ENCODE data around the gene ARMH3. TPM values are rescaled to one million over a fixed set of nuclear protein-coding genes. Genes with fewer than 3 reads are reported as not detected.
A peak's percentile ranks its signal among the peaks of the same experiment; 100 is the strongest.

Gene ARMH3
- total and polyA plus RNA-seq, 10 of the 15 experiments (the other 5 are each of a cell fraction or from before 2014, with no cell fraction given): 13.0 to 33.0 (median 16.4) TPM

DNA sequence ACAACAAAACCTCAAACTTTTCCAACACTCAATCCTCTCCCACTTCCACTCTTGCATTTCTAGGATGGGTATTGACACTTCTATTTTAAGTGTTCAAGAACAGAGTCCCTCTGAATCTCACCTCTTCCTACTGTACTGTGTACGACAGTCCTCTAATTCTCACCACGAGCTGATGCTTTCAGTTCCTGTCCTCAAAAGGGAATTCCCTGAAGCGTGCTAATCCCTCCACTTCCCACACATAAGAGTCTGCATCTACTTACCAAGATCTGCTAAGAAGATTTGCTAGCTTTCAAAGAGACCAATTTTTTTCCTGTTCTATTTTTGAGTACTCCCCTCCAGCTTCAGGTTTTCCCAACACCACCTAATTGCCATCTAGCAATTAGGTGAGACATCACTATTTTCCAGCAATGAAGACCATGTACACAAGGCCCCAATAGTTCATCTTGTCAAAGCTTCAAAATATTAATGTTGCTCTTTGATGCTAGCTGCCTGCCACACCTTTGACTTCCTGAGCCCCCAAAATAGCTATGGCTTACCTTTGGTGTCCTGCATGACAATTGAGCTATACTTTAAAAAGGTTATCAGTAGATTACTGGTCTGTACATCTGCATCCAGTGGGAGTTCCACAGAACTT, 54.4 kb downstream of the ARMH3 start (continued):
- TF ChIP-seq, protein P1, sequence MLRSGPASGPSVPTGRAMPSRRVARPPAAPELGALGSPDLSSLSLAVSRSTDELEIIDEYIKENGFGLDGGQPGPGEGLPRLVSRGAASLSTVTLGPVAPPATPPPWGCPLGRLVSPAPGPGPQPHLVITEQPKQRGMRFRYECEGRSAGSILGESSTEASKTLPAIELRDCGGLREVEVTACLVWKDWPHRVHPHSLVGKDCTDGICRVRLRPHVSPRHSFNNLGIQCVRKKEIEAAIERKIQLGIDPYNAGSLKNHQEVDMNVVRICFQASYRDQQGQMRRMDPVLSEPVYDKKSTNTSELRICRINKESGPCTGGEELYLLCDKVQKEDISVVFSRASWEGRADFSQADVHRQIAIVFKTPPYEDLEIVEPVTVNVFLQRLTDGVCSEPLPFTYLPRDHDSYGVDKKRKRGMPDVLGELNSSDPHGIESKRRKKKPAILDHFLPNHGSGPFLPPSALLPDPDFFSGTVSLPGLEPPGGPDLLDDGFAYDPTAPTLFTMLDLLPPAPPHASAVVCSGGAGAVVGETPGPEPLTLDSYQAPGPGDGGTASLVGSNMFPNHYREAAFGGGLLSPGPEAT (IDR thresholded peaks at IDR 0.05; ENCODE audit: low read depth): peak; percentile 99
- TF ChIP-seq SMARCA5 (IDR thresholded peaks at IDR 0.05) (peak; percentile 48; the same call in 1 of the 2 replicates), TCF12 (IDR thresholded peaks at IDR 0.05; ENCODE audit: low read depth, low read length) (peak; percentile 81; the same call in 1 of the 2 replicates), ZBED1 (IDR thresholded peaks at IDR 0.05; ENCODE audit: borderline replicate concordance) (peak; percentile 78; the same call in 1 of the 2 replicates), ZZZ3 (IDR thresholded peaks at IDR 0.05; ENCODE audit: control insufficient read depth, insufficient read length, low read depth) (no peak), DPF2 (IDR thresholded peaks at IDR 0.05) (peak; percentile 95), TAF1 (IDR thresholded peaks at IDR 0.05; ENCODE audit: borderline replicate concordance, low read depth, low read length) (0 out of 2 replicates have a peak, but pooled peaks have one; percentile 19), KDM1A (IDR thresholded peaks at IDR 0.05; ENCODE audit: borderline replicate concordance) (no peak), CREM (IDR thresholded peaks at IDR 0.05; ENCODE audit: low read depth) (peak; percentile 87), ZSCAN29 (IDR thresholded peaks at IDR 0.05) (no peak), SMC3 (IDR thresholded peaks at IDR 0.05; ENCODE audit: borderline replicate concordance, low read length) (peak; percentile 13; the same call in 1 of the 2 replicates), CEBPB (IDR thresholded peaks at IDR 0.05; ENCODE audit: borderline replicate concordance in 1 of 2, low read depth in 2 of 2, low read length in 2 of 2) (peak in 1 of 2 experiments; percentile 93; a peak in 2 of 4 replicates), GABPA (IDR thresholded peaks at IDR 0.05; ENCODE audit: low read depth) (0 out of 2 replicates have a peak, but pooled peaks have one; percentile 30)
- TF ChIP-seq, protein P2, sequence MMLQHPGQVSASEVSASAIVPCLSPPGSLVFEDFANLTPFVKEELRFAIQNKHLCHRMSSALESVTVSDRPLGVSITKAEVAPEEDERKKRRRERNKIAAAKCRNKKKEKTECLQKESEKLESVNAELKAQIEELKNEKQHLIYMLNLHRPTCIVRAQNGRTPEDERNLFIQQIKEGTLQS (IDR thresholded peaks at IDR 0.05; ENCODE audit: borderline replicate concordance, extremely low read depth, low read depth, low read length): no peak
- TF ChIP-seq, protein P3, sequence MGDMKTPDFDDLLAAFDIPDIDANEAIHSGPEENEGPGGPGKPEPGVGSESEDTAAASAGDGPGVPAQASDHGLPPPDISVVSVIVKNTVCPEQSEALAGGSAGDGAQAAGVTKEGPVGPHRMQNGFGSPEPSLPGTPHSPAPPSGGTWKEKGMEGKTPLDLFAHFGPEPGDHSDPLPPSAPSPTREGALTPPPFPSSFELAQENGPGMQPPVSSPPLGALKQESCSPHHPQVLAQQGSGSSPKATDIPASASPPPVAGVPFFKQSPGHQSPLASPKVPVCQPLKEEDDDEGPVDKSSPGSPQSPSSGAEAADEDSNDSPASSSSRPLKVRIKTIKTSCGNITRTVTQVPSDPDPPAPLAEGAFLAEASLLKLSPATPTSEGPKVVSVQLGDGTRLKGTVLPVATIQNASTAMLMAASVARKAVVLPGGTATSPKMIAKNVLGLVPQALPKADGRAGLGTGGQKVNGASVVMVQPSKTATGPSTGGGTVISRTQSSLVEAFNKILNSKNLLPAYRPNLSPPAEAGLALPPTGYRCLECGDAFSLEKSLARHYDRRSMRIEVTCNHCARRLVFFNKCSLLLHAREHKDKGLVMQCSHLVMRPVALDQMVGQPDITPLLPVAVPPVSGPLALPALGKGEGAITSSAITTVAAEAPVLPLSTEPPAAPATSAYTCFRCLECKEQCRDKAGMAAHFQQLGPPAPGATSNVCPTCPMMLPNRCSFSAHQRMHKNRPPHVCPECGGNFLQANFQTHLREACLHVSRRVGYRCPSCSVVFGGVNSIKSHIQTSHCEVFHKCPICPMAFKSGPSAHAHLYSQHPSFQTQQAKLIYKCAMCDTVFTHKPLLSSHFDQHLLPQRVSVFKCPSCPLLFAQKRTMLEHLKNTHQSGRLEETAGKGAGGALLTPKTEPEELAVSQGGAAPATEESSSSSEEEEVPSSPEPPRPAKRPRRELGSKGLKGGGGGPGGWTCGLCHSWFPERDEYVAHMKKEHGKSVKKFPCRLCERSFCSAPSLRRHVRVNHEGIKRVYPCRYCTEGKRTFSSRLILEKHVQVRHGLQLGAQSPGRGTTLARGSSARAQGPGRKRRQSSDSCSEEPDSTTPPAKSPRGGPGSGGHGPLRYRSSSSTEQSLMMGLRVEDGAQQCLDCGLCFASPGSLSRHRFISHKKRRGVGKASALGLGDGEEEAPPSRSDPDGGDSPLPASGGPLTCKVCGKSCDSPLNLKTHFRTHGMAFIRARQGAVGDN (IDR thresholded peaks at IDR 0.05): peak; percentile 89
- TF ChIP-seq, protein P4, sequence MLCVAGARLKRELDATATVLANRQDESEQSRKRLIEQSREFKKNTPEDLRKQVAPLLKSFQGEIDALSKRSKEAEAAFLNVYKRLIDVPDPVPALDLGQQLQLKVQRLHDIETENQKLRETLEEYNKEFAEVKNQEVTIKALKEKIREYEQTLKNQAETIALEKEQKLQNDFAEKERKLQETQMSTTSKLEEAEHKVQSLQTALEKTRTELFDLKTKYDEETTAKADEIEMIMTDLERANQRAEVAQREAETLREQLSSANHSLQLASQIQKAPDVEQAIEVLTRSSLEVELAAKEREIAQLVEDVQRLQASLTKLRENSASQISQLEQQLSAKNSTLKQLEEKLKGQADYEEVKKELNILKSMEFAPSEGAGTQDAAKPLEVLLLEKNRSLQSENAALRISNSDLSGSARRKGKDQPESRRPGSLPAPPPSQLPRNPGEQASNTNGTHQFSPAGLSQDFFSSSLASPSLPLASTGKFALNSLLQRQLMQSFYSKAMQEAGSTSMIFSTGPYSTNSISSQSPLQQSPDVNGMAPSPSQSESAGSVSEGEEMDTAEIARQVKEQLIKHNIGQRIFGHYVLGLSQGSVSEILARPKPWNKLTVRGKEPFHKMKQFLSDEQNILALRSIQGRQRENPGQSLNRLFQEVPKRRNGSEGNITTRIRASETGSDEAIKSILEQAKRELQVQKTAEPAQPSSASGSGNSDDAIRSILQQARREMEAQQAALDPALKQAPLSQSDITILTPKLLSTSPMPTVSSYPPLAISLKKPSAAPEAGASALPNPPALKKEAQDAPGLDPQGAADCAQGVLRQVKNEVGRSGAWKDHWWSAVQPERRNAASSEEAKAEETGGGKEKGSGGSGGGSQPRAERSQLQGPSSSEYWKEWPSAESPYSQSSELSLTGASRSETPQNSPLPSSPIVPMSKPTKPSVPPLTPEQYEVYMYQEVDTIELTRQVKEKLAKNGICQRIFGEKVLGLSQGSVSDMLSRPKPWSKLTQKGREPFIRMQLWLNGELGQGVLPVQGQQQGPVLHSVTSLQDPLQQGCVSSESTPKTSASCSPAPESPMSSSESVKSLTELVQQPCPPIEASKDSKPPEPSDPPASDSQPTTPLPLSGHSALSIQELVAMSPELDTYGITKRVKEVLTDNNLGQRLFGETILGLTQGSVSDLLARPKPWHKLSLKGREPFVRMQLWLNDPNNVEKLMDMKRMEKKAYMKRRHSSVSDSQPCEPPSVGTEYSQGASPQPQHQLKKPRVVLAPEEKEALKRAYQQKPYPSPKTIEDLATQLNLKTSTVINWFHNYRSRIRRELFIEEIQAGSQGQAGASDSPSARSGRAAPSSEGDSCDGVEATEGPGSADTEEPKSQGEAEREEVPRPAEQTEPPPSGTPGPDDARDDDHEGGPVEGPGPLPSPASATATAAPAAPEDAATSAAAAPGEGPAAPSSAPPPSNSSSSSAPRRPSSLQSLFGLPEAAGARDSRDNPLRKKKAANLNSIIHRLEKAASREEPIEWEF (IDR thresholded peaks at IDR 0.05; ENCODE audit: insufficient replicate concordance, low read depth, low read length): peak; percentile 75
- TF ChIP-seq, protein P5, sequence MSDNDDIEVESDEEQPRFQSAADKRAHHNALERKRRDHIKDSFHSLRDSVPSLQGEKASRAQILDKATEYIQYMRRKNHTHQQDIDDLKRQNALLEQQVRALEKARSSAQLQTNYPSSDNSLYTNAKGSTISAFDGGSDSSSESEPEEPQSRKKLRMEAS (IDR thresholded peaks at IDR 0.05; ENCODE audit: low read depth, low read length): peak; percentile 59; the same call in 1 of the 2 replicates
